Retinal pigment epithelial cell (primary cell): ENCODE measurements around the gene CHST9.
A peak's percentile ranks its signal among the peaks of the same experiment; 100 is the strongest.

ENCODE experiments used
- DNase-seq: peaks from one replicate; pipeline ENCODE4 v3.0.0-alpha.2; 2010; ENCODE audit warnings: low read depth
- H3K4me3 ChIP-seq: 2 replicates; pipeline ENCODE4 v1.5.1; 2011; ENCODE audit warnings: mild to moderate bottlenecking, low read length, control low read depth, moderate library complexity
- CTCF ChIP-seq: conservative IDR thresholded peaks from 2 replicates; pipeline ENCODE4 v1.5.1; 2011; ENCODE audit warnings: low read depth, low read length, control low read depth, inconsistent platforms

Gene CHST9

DNA sequence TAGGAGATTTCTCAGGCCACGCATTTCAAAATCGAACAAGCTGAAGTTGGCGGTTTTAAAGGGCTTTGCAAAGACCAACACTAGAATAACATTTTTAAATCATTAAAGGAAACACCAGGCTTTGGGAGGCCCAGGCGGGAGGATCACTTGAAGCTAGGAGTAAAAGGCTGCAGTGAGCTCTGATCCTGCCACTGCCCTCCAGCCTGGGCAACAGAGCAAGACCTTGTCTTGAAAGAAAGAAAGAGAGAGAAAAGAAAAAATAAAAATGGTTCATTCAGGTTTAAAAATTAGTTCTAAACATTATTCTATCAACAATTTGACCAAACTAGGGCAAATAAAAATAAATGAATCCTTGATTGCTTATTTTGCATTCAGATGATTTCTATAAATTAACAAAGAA, 789 bp upstream of the CHST9 start:
- H3K4me3 ChIP-seq = no peak overlapping the region
- no peak for TF ChIP-seq CTCF
- no peak for DNase-seq

DNA sequence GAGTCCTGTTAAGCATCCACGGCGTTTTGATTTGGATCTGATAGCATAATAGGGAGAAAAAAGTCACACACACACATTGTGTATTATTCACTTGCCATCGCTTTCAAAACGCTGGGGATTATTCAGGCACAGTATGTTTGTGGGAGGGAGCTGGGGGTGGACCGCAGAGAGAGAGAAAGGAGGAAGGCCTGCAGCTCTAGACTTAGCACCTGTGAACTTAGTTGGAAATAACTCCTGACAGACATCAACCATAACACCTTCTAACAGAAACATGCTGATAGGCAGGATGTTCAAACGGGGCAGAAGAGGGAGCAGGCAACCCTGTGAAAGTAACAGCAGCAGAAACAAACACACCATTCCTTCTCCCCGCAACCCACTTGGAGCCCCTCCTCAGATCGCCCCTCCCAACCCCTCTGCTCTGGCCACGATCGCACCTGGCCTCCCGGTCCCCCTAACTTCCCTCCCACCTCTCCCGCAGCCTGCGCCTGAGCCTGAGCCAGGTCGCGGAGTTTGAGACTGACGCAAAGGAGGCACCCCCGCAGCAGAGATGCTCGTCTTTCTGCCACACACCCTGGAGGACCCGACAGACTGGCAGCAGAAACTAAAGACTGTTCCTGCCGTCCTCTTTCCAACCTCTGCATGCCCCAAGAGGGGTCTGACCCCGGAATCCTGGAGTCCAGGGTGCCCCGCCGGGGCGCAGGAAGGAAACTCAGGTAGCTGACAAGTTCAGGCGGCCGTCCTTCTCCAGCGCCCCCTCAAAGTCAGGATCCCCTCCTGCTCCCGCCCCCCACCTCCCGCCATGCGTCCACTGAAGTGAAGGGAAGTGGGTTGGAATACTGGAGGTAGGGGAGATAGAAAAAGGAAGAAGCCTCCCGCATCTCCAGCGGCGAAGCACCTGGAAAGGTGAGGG, 738 bp downstream of the CHST9 start:
- DNase-seq = no peak
- no peak for TF ChIP-seq CTCF

GRCh38 chr18:27181726-27182125, 3.4 kb downstream of the CHST9 start:
- no peak for TF ChIP-seq CTCF
- DNase-seq = no peak
- no peak overlapping the region for H3K4me3 ChIP-seq

More for the DNA sequence above, 738 bp downstream of the CHST9 start:
- H3K4me3 ChIP-seq = peak overlapping the region; percentile 28

DNA sequence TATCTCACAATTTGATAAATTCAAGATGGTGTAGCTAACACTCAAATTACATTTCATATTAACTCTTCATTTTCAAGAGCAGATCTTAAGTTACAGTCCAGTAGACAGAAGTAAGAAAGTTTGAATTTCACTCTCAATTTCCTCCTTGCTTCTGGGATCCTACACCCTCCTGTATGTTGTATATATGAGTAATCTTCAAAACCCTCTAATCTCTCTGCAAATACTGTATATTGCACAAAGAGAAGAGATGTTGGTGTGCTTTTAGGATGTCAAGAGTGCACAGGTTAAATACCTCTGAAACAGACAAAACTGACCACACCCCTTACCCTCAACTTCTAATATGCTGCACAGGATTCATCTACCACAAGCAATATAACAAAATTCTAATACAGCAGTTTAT, 6.7 kb downstream of the CHST9 start:
- no peak overlapping the region for H3K4me3 ChIP-seq
- DNase-seq = no peak
- TF ChIP-seq CTCF = no peak

GRCh38 chr18:27175914-27176313, 9.2 kb downstream of the CHST9 start:
- no peak overlapping the region for H3K4me3 ChIP-seq
- TF ChIP-seq CTCF = no peak
- DNase-seq = no peak

DNA sequence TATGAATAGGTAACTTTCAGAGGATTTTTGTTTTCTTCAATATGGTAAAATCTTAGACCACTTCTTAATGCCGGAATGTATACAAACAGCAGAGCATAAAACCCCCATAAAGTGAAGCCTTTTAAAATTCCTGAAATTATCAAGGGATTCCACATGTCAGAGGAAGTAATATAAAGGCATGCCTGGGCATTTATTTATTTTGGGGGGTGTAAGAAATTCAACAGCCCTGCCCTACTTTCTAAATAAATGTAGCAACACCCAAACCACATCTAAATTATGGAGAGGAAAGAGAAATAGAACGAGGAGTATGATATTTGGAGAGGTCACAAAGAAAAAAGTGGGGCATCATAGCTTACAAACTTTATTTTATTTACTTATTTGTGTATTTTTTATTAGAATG, 9.9 kb downstream of the CHST9 start:
- no peak for DNase-seq
- no peak for TF ChIP-seq CTCF
- no peak overlapping the region for H3K4me3 ChIP-seq

DNA sequence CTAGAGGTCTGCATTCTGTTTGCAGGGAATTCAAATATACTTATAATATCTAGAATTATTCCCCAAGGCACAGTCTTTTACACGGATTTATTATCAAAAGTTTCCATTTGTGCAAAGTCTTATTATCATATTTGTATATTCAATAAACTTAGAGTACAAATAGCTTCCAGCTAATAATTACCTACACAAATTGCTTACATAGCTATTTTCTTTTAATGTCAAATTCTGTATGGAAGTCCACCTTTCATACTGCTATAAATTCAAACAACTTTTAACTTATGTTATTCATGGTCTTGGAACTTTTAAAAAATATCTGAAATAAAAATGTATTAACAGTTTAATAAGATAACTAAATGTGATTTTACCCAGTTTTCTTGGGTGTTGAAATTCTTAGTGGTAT, 13.1 kb downstream of the CHST9 start:
- H3K4me3 ChIP-seq = no peak overlapping the region
- DNase-seq = no peak
- TF ChIP-seq CTCF = no peak
